Naive thymus-derived CD4-positive, alpha-beta T cell (primary cell): ENCODE measurements around the gene TMEM156. TPM values are rescaled to one million over a fixed set of nuclear protein-coding genes. Genes with fewer than 3 reads are reported as not detected.
"Not testable (repeated sequence)": the region's sequence is repeated elsewhere in the genome, so short reads cannot be mapped to it uniquely, and the experiment has no call there.

ENCODE experiments used
- ATAC-seq: fragments of 150-1000 bp; cut with Tn5 transposase; 2 replicates; pipeline ENCODE4 v1.10.0; 2021; ENCODE audit warnings: mild to moderate bottlenecking, moderate library complexity
- CTCF ChIA-PET: fragments of 350-600 bp; sonication (Branson Sonifier 250); formaldehyde crosslinking; loops from one replicate; lab custom pipeline; 2021; ENCODE audit warnings: antibody characterized with exemption; lab: Charles Lee
- POLR2A ChIA-PET: fragments of 350-600 bp; sonication (Branson Sonifier 250); formaldehyde crosslinking; loops from one replicate; lab custom pipeline; 2021; ENCODE audit warnings: antibody characterized with exemption, inconsistent platforms; lab: Charles Lee
- DNase-seq, 9 donors: peaks; one replicate each; pipeline versions ENCODE4 v3.0.0 to v3.0.0-alpha.2; 2020 to 2022; ENCODE audit warnings: mixed read lengths in 1 of 9
- H3K27ac ChIP-seq: one replicate; pipeline ENCODE4 v1.7.0; 2013; ENCODE audit warnings: mild to moderate bottlenecking, low read depth, low read length, moderate library complexity
- H3K27me3 ChIP-seq, 2 donors: one replicate each; pipeline ENCODE4 v1.7.0; 2013; ENCODE audit warnings: low read length in 2 of 2, mild to moderate bottlenecking in 2 of 2, moderate library complexity in 2 of 2; ENCODE audit not compliant: control insufficient read depth in 2 of 2, insufficient read depth in 2 of 2
- H3K36me3 ChIP-seq, 3 experiments: 1 replicate in 2 of 3; 2 replicates in 1 of 3; pipeline ENCODE4 v1.7.0; 2013; ENCODE audit warnings: low read length in 3 of 3, mild to moderate bottlenecking in 3 of 3, moderate library complexity in 1 of 3; ENCODE audit not compliant: insufficient read depth in 3 of 3, control insufficient read depth in 2 of 3
- H3K4me1 ChIP-seq, 2 donors: one replicate each; pipeline ENCODE4 v1.7.0; 2013; ENCODE audit warnings: low read length in 2 of 2, mild to moderate bottlenecking in 2 of 2, moderate library complexity in 1 of 2; ENCODE audit not compliant: control insufficient read depth in 2 of 2, insufficient read depth in 2 of 2
- H3K4me3 ChIP-seq: 2 replicates; pipeline ENCODE4 v1.7.0; 2013; ENCODE audit warnings: mild to moderate bottlenecking, low read length
- H3K9me3 ChIP-seq, 3 experiments: 1 replicate in 2 of 3; 2 replicates in 1 of 3; pipeline ENCODE4 v1.7.0; 2013; ENCODE audit warnings: low read length in 3 of 3; ENCODE audit not compliant: control insufficient read depth in 2 of 3
- H3K27ac Mint-ChIP-seq, 9 donors: one replicate each; pipeline ENCODE4 v1.8.0; 2020 to 2022; ENCODE audit warnings: mixed read lengths in 9 of 9, mild to moderate bottlenecking in 8 of 9, moderate library complexity in 5 of 9, inconsistent platforms in 2 of 9
- H3K27me3 Mint-ChIP-seq, 5 donors: one replicate each; pipeline ENCODE4 v1.8.0; 2021 to 2022; ENCODE audit warnings: mixed read lengths in 5 of 5, mild to moderate bottlenecking in 1 of 5
- H3K36me3 Mint-ChIP-seq, 5 donors: one replicate each; pipeline ENCODE4 v1.8.0; 2020 to 2022; ENCODE audit warnings: mixed read lengths in 5 of 5, mild to moderate bottlenecking in 3 of 5, inconsistent platforms in 1 of 5
- H3K4me1 Mint-ChIP-seq, 7 donors: one replicate each; pipeline ENCODE4 v1.8.0; 2020 to 2022; ENCODE audit warnings: mixed read lengths in 7 of 7, mild to moderate bottlenecking in 3 of 7, inconsistent platforms in 1 of 7
- H3K4me3 Mint-ChIP-seq, 10 donors: one replicate each; pipeline ENCODE4 v1.8.0; 2020 to 2022; ENCODE audit warnings: mild to moderate bottlenecking in 10 of 10, mixed read lengths in 10 of 10, moderate library complexity in 6 of 10, inconsistent platforms in 2 of 10
- H3K9me3 Mint-ChIP-seq, 11 donors: one replicate each; pipeline ENCODE4 v1.8.0; 2020 to 2022; ENCODE audit warnings: mixed read lengths in 11 of 11, mild to moderate bottlenecking in 4 of 11, inconsistent platforms in 1 of 11, moderate library complexity in 1 of 11
- intact Hi-C, 2 donors: fragments of 100-400 bp; cut with micrococcal nuclease; formaldehyde crosslinking; loops; one replicate each; pipeline ENCODE4 v1.15.1; 2023
- polyA plus RNA-seq, 2 donors: library from polyadenylated mRNA; unstranded; fragments of 300-500 nt; fragmentation: Illumina TruSeq; gene quantifications; one replicate each; pipeline ENCODE4 v1.2.3, GENCODE V29; 2021
- total RNA-seq, 6 experiments: library from RNA in 5 of 6; stranded (reverse) in 5 of 6; gene quantifications; 1 replicate in 5 of 6; 2 replicates in 1 of 6; pipeline ENCODE4 v1.2.3 and lab custom pipeline; 2021 to 2026

The TMEM156 gene
- total and polyA plus RNA-seq, 7 experiments from 2014 or later = 8.6 to 37.0 (median 11.4) TPM

DNA sequence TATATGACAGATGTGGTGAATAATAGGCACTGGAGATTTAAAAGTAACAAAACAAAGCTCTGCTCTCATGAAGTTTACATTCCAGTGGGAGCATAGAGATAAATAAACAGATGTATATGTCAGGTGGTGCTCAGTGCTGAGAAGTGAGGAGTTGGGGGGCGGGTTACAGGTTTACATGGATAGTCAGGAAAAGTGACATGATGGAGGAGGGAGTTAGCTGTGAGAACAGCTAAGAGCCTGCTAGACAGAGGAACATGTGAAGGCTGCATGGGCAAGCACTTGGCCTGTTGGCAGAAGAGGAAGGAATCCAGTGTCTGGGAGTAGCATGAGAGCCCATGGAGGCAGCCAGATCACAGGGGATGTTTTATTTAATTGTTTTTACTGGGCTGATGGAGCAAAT, 10.2 kb upstream of the TMEM156 start:
- Mint-ChIP-seq H3K9me3 (no peaks in the 10 kb centered on the region), H3K4me3 (peak overlapping the region in 9 of 10 donors; percentile 0 to 53 (median 16)), H3K4me1 (peaks cover 9 to 49% (median 39%) of the 10 kb centered on the region in 7 donors), H3K36me3 (peaks cover 0 to 7% (median 0%) of the 10 kb centered on the region in 5 donors), H3K27ac (peak overlapping the region in 7 of 9 donors; percentile 4 to 78 (median 44)), H3K27me3 (no peaks in the 10 kb centered on the region)
- Histone ChIP-seq H3K27me3 (no peaks in the 10 kb centered on the region), H3K4me3 (no peak overlapping the region), H3K4me1 (peaks cover 17 to 22% of the 10 kb centered on the region in 2 donors), H3K36me3 (no peaks in the 10 kb centered on the region), H3K9me3 (no peaks in the 10 kb centered on the region), H3K27ac (no peak overlapping the region)
- intact Hi-C loops = loop anchor here (5.0 to 10.0 kb wide), 4 partner anchors 185 to 1015 kb away; partner anchors contain the start of genes N4BP2 (in 2 of the 2) and TLR6 (in 1 of the 2)
- no peak for ATAC-seq
- CTCF ChIA-PET = interaction anchor here (0.6 to 0.9 kb wide), 2 partner anchors 11 to 528 kb away, joined by 3 read pairs; no protein-coding TSS in a partner anchor
- POLR2A ChIA-PET = interaction anchor here (0.8 to 7.6 kb wide), 4 partner anchors 8 to 17 kb away, joined by 3 to 76 read pairs (median 4); partner anchors contain the start of gene TMEM156
- DNase-seq = no peak

DNA sequence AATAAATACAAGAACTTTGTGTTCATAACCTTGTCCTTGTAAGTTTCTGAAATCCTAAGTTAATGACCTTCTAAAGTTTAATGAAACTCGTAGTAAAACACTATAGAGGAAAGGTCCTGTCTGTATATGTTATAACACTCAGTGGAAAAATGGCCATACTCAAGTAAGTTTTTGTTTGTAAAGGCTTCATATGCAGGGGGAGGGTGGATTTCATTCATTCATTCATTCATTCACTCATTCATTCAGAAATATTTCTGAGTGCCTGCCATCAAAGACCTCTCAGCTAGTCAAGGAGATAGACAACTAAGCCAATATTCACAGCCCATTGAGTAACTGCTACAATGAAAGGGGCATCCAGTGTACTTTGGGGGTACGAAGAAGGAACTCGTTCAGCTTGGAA, 6.9 kb upstream of the TMEM156 start:
- no peak overlapping the region for H3K4me3 Mint-ChIP-seq
- H3K9me3 ChIP-seq = no peaks in the 10 kb centered on the region
- no peak overlapping the region for H3K27ac ChIP-seq
- CTCF ChIA-PET = no interaction called here
- no peak overlapping the region for H3K27ac Mint-ChIP-seq
- ATAC-seq (no peak), DNase-seq (no peak)
- H3K36me3 Mint-ChIP-seq = peaks cover 0 to 1% (median 0%) of the 10 kb centered on the region in 5 donors
- H3K36me3 ChIP-seq = no peaks in the 10 kb centered on the region
- no peak overlapping the region for H3K4me3 ChIP-seq
- no peaks in the 10 kb centered on the region for H3K9me3 Mint-ChIP-seq
- no peaks in the 10 kb centered on the region for H3K27me3 Mint-ChIP-seq
- peaks cover 3 to 43% (median 20%) of the 10 kb centered on the region in 7 donors for H3K4me1 Mint-ChIP-seq
- H3K4me1 ChIP-seq = peaks cover 8 to 10% of the 10 kb centered on the region in 2 donors
- H3K27me3 ChIP-seq = no peaks in the 10 kb centered on the region
- intact Hi-C loops = no loop called here
- POLR2A ChIA-PET = no interaction called here

GRCh38 chr4:39037941-39038340, 5.7 kb upstream of the TMEM156 start:
- no peaks in the 10 kb centered on the region for H3K27me3 ChIP-seq
- Mint-ChIP-seq H3K27me3 (no peaks in the 10 kb centered on the region), H3K4me3 (no peak overlapping the region), H3K36me3 (peaks cover 0 to 1% (median 0%) of the 10 kb centered on the region in 5 donors), H3K9me3 (no peaks in the 10 kb centered on the region), H3K27ac (peak overlapping the region in 2 of 9 donors; percentile 29 to 58), H3K4me1 (peaks cover 3 to 40% (median 19%) of the 10 kb centered on the region in 7 donors)
- DNase-seq = no peak
- intact Hi-C loops = no loop called here
- H3K36me3 ChIP-seq = no peaks in the 10 kb centered on the region
- H3K9me3 ChIP-seq = no peaks in the 10 kb centered on the region
- ChIA-PET POLR2A (interaction anchor here (0.5 to 0.7 kb wide), 3 partner anchors 124 to 1467 kb away, joined by 3 to 5 read pairs (median 3); no protein-coding TSS in a partner anchor), CTCF (no interaction called here)
- no peak overlapping the region for H3K4me3 ChIP-seq
- H3K27ac ChIP-seq = no peak overlapping the region
- ATAC-seq = no peak
- peaks cover 2 to 11% of the 10 kb centered on the region in 2 donors for H3K4me1 ChIP-seq

- H3K27ac ChIP-seq = no peak overlapping the region
- POLR2A ChIA-PET = interaction anchor here (0.6 kb wide), 1 partner anchor 918 kb away, joined by 5 read pairs; no protein-coding TSS in a partner anchor
Measured at GRCh38 chr4:39037491-39037825, 5.2 kb upstream of the TMEM156 start.

DNA sequence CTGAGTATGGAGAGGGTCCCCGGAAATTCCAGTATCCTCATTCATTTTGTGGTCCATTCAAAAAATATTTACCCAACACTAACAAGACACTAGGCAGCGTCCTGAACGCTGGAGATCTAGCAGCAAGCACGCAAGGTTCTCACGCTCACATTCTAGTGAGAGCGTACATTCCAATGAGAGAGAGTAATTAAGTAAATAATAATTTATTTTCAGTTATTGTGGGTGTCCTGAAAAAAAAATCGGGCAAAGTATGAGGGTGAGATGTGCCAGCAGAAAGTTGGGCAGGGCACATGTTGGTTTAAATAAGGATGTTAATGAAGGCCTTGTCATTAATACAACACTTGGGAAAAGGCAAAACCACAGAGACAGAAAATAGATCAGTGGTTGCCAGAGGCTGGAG, 4.0 kb upstream of the TMEM156 start:
- POLR2A ChIA-PET = no interaction called here

More at GRCh38 chr4:39037491-39037825, 5.2 kb upstream of the TMEM156 start:
- DNase-seq = no peak
- no peaks in the 10 kb centered on the region for H3K9me3 ChIP-seq
- peak overlapping the region in 1 of 10 donors; percentile 18 for H3K4me3 Mint-ChIP-seq
- H3K4me3 ChIP-seq = no peak overlapping the region
- no peak for ATAC-seq
- CTCF ChIA-PET = no interaction called here
- H3K27ac Mint-ChIP-seq = peak overlapping the region in 1 of 9 donors; percentile 58
- H3K4me1 Mint-ChIP-seq = peaks cover 3 to 42% (median 21%) of the 10 kb centered on the region in 7 donors
- no peaks in the 10 kb centered on the region for H3K36me3 ChIP-seq
- peaks cover 7 to 16% of the 10 kb centered on the region in 2 donors for H3K4me1 ChIP-seq
- H3K36me3 Mint-ChIP-seq = peaks cover 0 to 1% (median 0%) of the 10 kb centered on the region in 5 donors
- intact Hi-C loops = no loop called here
- no peaks in the 10 kb centered on the region for H3K27me3 ChIP-seq
- H3K27me3 Mint-ChIP-seq = no peaks in the 10 kb centered on the region
- no peaks in the 10 kb centered on the region for H3K9me3 Mint-ChIP-seq

DNA sequence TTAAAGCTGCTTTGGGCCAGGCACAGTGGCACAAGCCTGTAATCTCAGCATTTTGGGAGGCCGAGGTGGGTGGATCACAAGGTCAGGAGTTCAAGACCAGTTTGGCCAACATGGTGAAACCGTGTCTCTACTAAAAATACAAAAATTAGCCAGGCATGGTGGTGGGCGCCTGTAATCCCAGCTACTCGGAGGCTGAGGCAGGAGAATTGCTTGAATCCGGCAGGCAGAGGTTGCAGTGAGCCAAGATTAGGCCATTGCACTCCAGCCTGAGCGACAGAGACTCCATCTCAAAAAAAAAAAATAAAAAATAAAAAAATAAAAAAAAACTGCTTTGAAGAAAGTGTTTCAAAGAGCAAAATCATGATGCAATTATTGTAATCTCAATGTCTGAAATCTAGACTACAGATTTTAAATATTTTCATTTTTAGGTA, 604 bp downstream of the TMEM156 start:
- H3K9me3 Mint-ChIP-seq, H3K27me3 ChIP-seq, H3K9me3 ChIP-seq, H3K36me3 ChIP-seq, ATAC-seq, CTCF ChIA-PET, DNase-seq, H3K27me3 Mint-ChIP-seq, H3K36me3 Mint-ChIP-seq: not testable (repeated sequence)
- H3K4me1 ChIP-seq = peaks cover 33 to 49% of the 10 kb centered on the region in 2 donors
- H3K4me3 ChIP-seq = peak overlapping the region; percentile 61
- H3K4me1 Mint-ChIP-seq = peaks cover 16 to 60% (median 48%) of the 10 kb centered on the region in 7 donors
- H3K4me3 Mint-ChIP-seq = peak overlapping the region; percentile 65 to 89 (median 82)
- peak overlapping the region; percentile 55 for H3K27ac ChIP-seq
- peak overlapping the region; percentile 19 to 93 (median 87) for H3K27ac Mint-ChIP-seq
- POLR2A ChIA-PET = interaction anchor here (0.6 to 7.0 kb wide), 2 partner anchors 14 to 646 kb away, joined by 4 to 76 read pairs; no protein-coding TSS in a partner anchor
- intact Hi-C loops = loop anchor here (1.0 to 5.0 kb wide), 12 partner anchors 13 to 606 kb away; partner anchors contain the start of genes KLF3 (in 1 of the 2), LIAS (in 1 of the 2), RPL9 (in 1 of the 2) and SMIM14 (in 1 of the 2)

More for the DNA sequence above, 4.0 kb upstream of the TMEM156 start:
- Histone ChIP-seq H3K4me3 (no peak overlapping the region), H3K4me1 (peaks cover 9 to 17% of the 10 kb centered on the region in 2 donors), H3K36me3 (no peaks in the 10 kb centered on the region), H3K27me3 (no peaks in the 10 kb centered on the region), H3K27ac (no peak overlapping the region), H3K9me3 (no peaks in the 10 kb centered on the region)
- ATAC-seq (no peak), DNase-seq (no peak)
- H3K27me3 Mint-ChIP-seq = no peaks in the 10 kb centered on the region
- H3K4me1 Mint-ChIP-seq = peaks cover 0 to 41% (median 23%) of the 10 kb centered on the region in 7 donors
- H3K9me3 Mint-ChIP-seq = no peaks in the 10 kb centered on the region
- H3K36me3 Mint-ChIP-seq = peaks cover 0 to 1% (median 0%) of the 10 kb centered on the region in 5 donors
- intact Hi-C loops = no loop called here
- CTCF ChIA-PET = no interaction called here
- no peak overlapping the region for H3K4me3 Mint-ChIP-seq
- peak overlapping the region in 1 of 9 donors; percentile 38 for H3K27ac Mint-ChIP-seq
